Measurements from ENCODE around the gene PPIF. TPM values are rescaled to one million over a fixed set of nuclear protein-coding genes. Genes with fewer than 3 reads are reported as not detected.

PPIF gene
- total RNA-seq, 1 donor, result 39.1 TPM

DNA sequence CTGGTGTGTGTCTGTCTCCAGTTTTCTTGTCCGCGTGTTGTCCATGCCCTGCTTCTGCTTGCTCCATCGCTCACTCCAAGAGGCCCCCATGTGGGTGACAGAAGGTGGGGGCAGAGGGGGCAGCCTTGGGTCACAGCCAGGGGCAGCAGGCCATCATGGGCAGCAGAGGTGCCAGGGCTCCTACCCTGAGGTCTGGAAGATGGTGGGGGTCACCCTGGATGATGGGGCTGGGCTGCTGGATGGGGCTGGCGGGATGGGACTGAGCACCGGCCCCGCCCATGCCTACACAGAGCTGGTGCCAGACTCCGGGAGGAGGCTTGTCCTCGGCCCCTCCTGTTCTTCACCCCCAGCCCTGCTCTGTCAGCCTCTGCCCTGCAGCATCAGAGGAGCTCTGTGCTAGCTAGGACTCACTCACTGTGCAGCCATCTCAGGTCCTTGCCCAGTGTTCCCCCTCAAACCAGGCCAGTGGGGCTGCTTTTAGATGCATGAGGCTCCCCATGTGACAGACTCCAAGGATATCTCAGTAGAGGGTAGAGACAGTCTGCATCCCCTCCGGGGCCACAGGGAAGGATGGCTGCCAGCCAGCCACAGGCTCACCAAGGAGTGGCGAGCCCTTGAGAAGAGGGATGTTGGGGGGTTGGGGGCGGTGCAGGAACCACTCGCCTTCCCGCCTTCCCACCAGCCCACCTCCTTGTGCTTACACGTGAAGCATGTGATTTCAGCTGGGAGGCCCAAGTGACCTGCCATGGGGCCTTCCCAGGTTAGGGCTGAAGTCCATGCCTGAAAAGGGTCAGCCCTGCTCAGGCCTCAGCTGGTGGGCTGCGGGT is 35.5 kb upstream of the PPIF start:
- peak; percentile 75 for DNase-seq (ENCODE audit: insufficient read length, low spot score, missing footprints)
- no peak overlapping the region for H3K4me3 ChIP-seq (ENCODE audit: insufficient read depth, low read length)
- no peak overlapping the region for H3K4me2 ChIP-seq (ENCODE audit: insufficient read depth, low read length)
- TF ChIP-seq, protein P1, sequence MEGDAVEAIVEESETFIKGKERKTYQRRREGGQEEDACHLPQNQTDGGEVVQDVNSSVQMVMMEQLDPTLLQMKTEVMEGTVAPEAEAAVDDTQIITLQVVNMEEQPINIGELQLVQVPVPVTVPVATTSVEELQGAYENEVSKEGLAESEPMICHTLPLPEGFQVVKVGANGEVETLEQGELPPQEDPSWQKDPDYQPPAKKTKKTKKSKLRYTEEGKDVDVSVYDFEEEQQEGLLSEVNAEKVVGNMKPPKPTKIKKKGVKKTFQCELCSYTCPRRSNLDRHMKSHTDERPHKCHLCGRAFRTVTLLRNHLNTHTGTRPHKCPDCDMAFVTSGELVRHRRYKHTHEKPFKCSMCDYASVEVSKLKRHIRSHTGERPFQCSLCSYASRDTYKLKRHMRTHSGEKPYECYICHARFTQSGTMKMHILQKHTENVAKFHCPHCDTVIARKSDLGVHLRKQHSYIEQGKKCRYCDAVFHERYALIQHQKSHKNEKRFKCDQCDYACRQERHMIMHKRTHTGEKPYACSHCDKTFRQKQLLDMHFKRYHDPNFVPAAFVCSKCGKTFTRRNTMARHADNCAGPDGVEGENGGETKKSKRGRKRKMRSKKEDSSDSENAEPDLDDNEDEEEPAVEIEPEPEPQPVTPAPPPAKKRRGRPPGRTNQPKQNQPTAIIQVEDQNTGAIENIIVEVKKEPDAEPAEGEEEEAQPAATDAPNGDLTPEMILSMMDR (IDR thresholded peaks at IDR 0.05; ENCODE audit: extremely low read depth, low read depth, low read length), result no peak
- peaks cover 19% of the 10 kb centered on the region for H4K20me1 ChIP-seq (ENCODE audit: insufficient read depth, low read length)
- no peaks in the 10 kb centered on the region for H3K79me2 ChIP-seq (ENCODE audit: insufficient read depth, low read length)
- H2AFZ ChIP-seq (ENCODE audit: low read length), result no peak overlapping the region
- no peaks in the 10 kb centered on the region for H3K27me3 ChIP-seq (ENCODE audit: insufficient read depth, low read length)
- peaks cover 4% of the 10 kb centered on the region for H3K4me1 ChIP-seq (ENCODE audit: insufficient read depth, low read length)
- peaks cover 84% of the 10 kb centered on the region for H3K36me3 ChIP-seq (ENCODE audit: insufficient read depth, low read length)
- H3K9me3 ChIP-seq (ENCODE audit: low read depth, low read length), result no peaks in the 10 kb centered on the region
- no peak overlapping the region for H3K27ac ChIP-seq (ENCODE audit: low read depth, low read length)

DNA sequence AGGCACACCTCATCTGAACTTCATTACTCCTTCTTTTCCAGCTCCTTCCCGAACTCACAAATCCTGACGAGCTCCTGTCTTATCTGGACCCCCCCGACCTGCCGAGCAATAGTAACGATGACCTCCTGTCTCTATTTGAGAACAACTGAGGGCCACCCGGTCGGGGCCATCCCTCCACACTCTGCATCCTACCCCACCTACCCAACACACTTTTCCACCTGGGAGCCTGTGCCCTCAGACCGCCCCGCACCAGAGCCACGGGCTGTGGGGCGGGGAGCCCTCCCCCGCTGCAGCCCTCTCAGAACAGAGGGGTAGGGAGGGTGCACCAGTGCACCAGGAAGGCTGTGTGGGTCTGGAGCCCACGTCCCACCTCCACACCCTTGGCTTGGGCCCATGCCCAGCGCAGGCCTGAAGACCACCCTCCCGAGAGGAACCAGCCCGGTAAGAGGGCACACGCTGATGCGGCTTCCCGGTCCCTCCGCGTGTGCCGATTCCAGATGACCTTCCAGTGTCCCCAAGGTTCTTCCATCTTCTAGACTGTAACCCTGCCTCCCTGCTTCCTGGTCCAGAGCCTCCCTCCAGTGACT is 34.6 kb upstream of the PPIF start:
- DNase-seq (ENCODE audit: insufficient read length, low spot score, missing footprints), result peak; percentile 45
- H3K27me3 ChIP-seq (ENCODE audit: insufficient read depth, low read length), result no peaks in the 10 kb centered on the region
- peaks cover 13% of the 10 kb centered on the region for H3K4me1 ChIP-seq (ENCODE audit: insufficient read depth, low read length)
- no peak overlapping the region for H3K4me2 ChIP-seq (ENCODE audit: insufficient read depth, low read length)
- peaks cover 16% of the 10 kb centered on the region for H4K20me1 ChIP-seq (ENCODE audit: insufficient read depth, low read length)
- H2AFZ ChIP-seq (ENCODE audit: low read length), result no peak overlapping the region
- TF ChIP-seq, protein P1 (IDR thresholded peaks at IDR 0.05; ENCODE audit: extremely low read depth, low read depth, low read length), result no peak
- H3K4me3 ChIP-seq (ENCODE audit: insufficient read depth, low read length), result no peak overlapping the region
- H3K27ac ChIP-seq (ENCODE audit: low read depth, low read length), result no peak overlapping the region
- H3K36me3 ChIP-seq (ENCODE audit: insufficient read depth, low read length), result peaks cover 76% of the 10 kb centered on the region
- no peaks in the 10 kb centered on the region for H3K9me3 ChIP-seq (ENCODE audit: low read depth, low read length)
- H3K79me2 ChIP-seq (ENCODE audit: insufficient read depth, low read length), result no peaks in the 10 kb centered on the region

GRCh38 chr10:79313320-79313719 is 33.9 kb upstream of the PPIF start:
- DNase-seq (ENCODE audit: insufficient read length, low spot score, missing footprints), result peak; percentile 65
- no peaks in the 10 kb centered on the region for H3K9me3 ChIP-seq (ENCODE audit: low read depth, low read length)
- H3K27me3 ChIP-seq (ENCODE audit: insufficient read depth, low read length), result no peaks in the 10 kb centered on the region
- TF ChIP-seq, protein P1 (IDR thresholded peaks at IDR 0.05; ENCODE audit: extremely low read depth, low read depth, low read length), result no peak
- H3K4me1 ChIP-seq (ENCODE audit: insufficient read depth, low read length), result peaks cover 20% of the 10 kb centered on the region
- H3K4me2 ChIP-seq (ENCODE audit: insufficient read depth, low read length), result no peak overlapping the region
- H3K4me3 ChIP-seq (ENCODE audit: insufficient read depth, low read length), result no peak overlapping the region
- no peak overlapping the region for H3K27ac ChIP-seq (ENCODE audit: low read depth, low read length)
- H3K79me2 ChIP-seq (ENCODE audit: insufficient read depth, low read length), result no peaks in the 10 kb centered on the region
- H3K36me3 ChIP-seq (ENCODE audit: insufficient read depth, low read length), result peaks cover 69% of the 10 kb centered on the region
- no peak overlapping the region for H2AFZ ChIP-seq (ENCODE audit: low read length)
- H4K20me1 ChIP-seq (ENCODE audit: insufficient read depth, low read length), result peaks cover 14% of the 10 kb centered on the region

GRCh38 chr10:79313911-79314439 is 33.3 kb upstream of the PPIF start:
- H3K36me3 ChIP-seq (ENCODE audit: insufficient read depth, low read length), result peaks cover 63% of the 10 kb centered on the region
- TF ChIP-seq, protein P1 (IDR thresholded peaks at IDR 0.05; ENCODE audit: extremely low read depth, low read depth, low read length), result no peak

More at GRCh38 chr10:79313911-79314439, 33.3 kb upstream of the PPIF start:
- H3K4me3 ChIP-seq (ENCODE audit: insufficient read depth, low read length), result no peak overlapping the region
- H3K27me3 ChIP-seq (ENCODE audit: insufficient read depth, low read length), result no peaks in the 10 kb centered on the region
- H3K27ac ChIP-seq (ENCODE audit: low read depth, low read length), result no peak overlapping the region
- H3K79me2 ChIP-seq (ENCODE audit: insufficient read depth, low read length), result no peaks in the 10 kb centered on the region
- no peak overlapping the region for H2AFZ ChIP-seq (ENCODE audit: low read length)
- H4K20me1 ChIP-seq (ENCODE audit: insufficient read depth, low read length), result peaks cover 14% of the 10 kb centered on the region
- H3K4me2 ChIP-seq (ENCODE audit: insufficient read depth, low read length), result no peak overlapping the region
- peak; percentile 65 for DNase-seq (ENCODE audit: insufficient read length, low spot score, missing footprints)
- H3K4me1 ChIP-seq (ENCODE audit: insufficient read depth, low read length), result peaks cover 25% of the 10 kb centered on the region
- no peaks in the 10 kb centered on the region for H3K9me3 ChIP-seq (ENCODE audit: low read depth, low read length)

Data from osteoblast (primary cell).